ENCODE results near the gene DPH5.

The DPH5 gene

GRCh38 chr1:101064697-101065096 lies 39.1 kb upstream of the DPH5 start:
- Histone ChIP-seq H3K9me2 (replicated peaks; ENCODE audit: insufficient read depth, low read length) (no peaks in the 10 kb centered on the region), H3K4me3 (ENCODE audit: insufficient read depth, low read length, poor library complexity, severe bottlenecking) (no peak overlapping the region), H3K36me3 (ENCODE audit: low read length) (no peaks in the 10 kb centered on the region), H3K79me2 (ENCODE audit: insufficient read depth, low read length) (no peaks in the 10 kb centered on the region), H3F3A (ENCODE audit: insufficient read depth) (no peaks in the 10 kb centered on the region), H2AFZ (ENCODE audit: low read depth, low read length, severe bottlenecking) (no peak overlapping the region), H3K9me3 (ENCODE audit: insufficient read depth, low read length) (no peaks in the 10 kb centered on the region), H3K27ac (ENCODE audit: low read depth, low read length) (no peak overlapping the region), H4K20me1 (ENCODE audit: low read depth, low read length) (no peaks in the 10 kb centered on the region), H3K27me3 (ENCODE audit: low read length) (no peaks in the 10 kb centered on the region), H3K9ac (ENCODE audit: low read length) (no peak overlapping the region), H3K4me2 (ENCODE audit: low read depth, low read length, poor library complexity, severe bottlenecking) (no peak overlapping the region)
- TF ChIP-seq EZH2phosphoT487 (conservative IDR thresholded peaks at IDR 0.05; ENCODE audit: low read length) (no peak), CTCF (IDR thresholded peaks at IDR 0.05; ENCODE audit: insufficient read depth, low read length, poor library complexity, severe bottlenecking) (no peak)

GRCh38 chr1:101060992-101061391 lies 35.4 kb upstream of the DPH5 start:
- TF ChIP-seq EZH2phosphoT487 (conservative IDR thresholded peaks at IDR 0.05; ENCODE audit: low read length) (no peak), CTCF (IDR thresholded peaks at IDR 0.05; ENCODE audit: insufficient read depth, low read length, poor library complexity, severe bottlenecking) (no peak)
- H3F3A ChIP-seq (ENCODE audit: insufficient read depth), result no peaks in the 10 kb centered on the region
- no peaks in the 10 kb centered on the region for H3K9me3 ChIP-seq (ENCODE audit: insufficient read depth, low read length)
- no peak overlapping the region for H3K27ac ChIP-seq (ENCODE audit: low read depth, low read length)
- no peaks in the 10 kb centered on the region; the same call in 1 of the 2 replicates for H3K36me3 ChIP-seq (ENCODE audit: low read length)
- H3K9me2 ChIP-seq (replicated peaks; ENCODE audit: insufficient read depth, low read length), result no peaks in the 10 kb centered on the region
- no peak overlapping the region for H3K9ac ChIP-seq (ENCODE audit: low read length)
- no peaks in the 10 kb centered on the region for H3K79me2 ChIP-seq (ENCODE audit: insufficient read depth, low read length)
- no peak overlapping the region for H3K4me3 ChIP-seq (ENCODE audit: insufficient read depth, low read length, poor library complexity, severe bottlenecking)
- H3K4me2 ChIP-seq (ENCODE audit: low read depth, low read length, poor library complexity, severe bottlenecking), result no peak overlapping the region
- no peaks in the 10 kb centered on the region for H3K27me3 ChIP-seq (ENCODE audit: low read length)
- no peak overlapping the region for H2AFZ ChIP-seq (ENCODE audit: low read depth, low read length, severe bottlenecking)
- no peaks in the 10 kb centered on the region for H4K20me1 ChIP-seq (ENCODE audit: low read depth, low read length)

- H3K27me3 ChIP-seq (ENCODE audit: low read length), result no peaks in the 10 kb centered on the region
- H3K9ac ChIP-seq (ENCODE audit: low read length), result no peak overlapping the region
- H3K36me3 ChIP-seq (ENCODE audit: low read length), result no peaks in the 10 kb centered on the region; the same call in 1 of the 2 replicates
- H2AFZ ChIP-seq (ENCODE audit: low read depth, low read length, severe bottlenecking), result no peak overlapping the region
- no peaks in the 10 kb centered on the region for H3K79me2 ChIP-seq (ENCODE audit: insufficient read depth, low read length)
- H4K20me1 ChIP-seq (ENCODE audit: low read depth, low read length), result no peaks in the 10 kb centered on the region
- no peak overlapping the region for H3K4me2 ChIP-seq (ENCODE audit: low read depth, low read length, poor library complexity, severe bottlenecking)
- H3K9me3 ChIP-seq (ENCODE audit: insufficient read depth, low read length), result no peaks in the 10 kb centered on the region
- H3K9me2 ChIP-seq (replicated peaks; ENCODE audit: insufficient read depth, low read length), result no peaks in the 10 kb centered on the region
- H3K4me3 ChIP-seq (ENCODE audit: insufficient read depth, low read length, poor library complexity, severe bottlenecking), result no peak overlapping the region
- H3K27ac ChIP-seq (ENCODE audit: low read depth, low read length), result no peak overlapping the region
- TF ChIP-seq CTCF (IDR thresholded peaks at IDR 0.05; ENCODE audit: insufficient read depth, low read length, poor library complexity, severe bottlenecking), result no peak
- TF ChIP-seq EZH2phosphoT487 (conservative IDR thresholded peaks at IDR 0.05; ENCODE audit: low read length), result no peak
- H3F3A ChIP-seq (ENCODE audit: insufficient read depth), result no peaks in the 10 kb centered on the region
Measured at GRCh38 chr1:101059945-101060542, 34.5 kb upstream of the DPH5 start.

Data from SU-DHL-6 (cell line).